OCI-LY1 (cell line): Measurements from ENCODE around the gene PDE3A.

Experiments used
- EZH2 ChIP-seq: fragments of 200-600 bp; sonication (generic), shearing (Covaris generic); IDR thresholded peaks from 2 replicates; pipeline ENCODE4 v1.8.0; 2017; ENCODE audit warnings: borderline replicate concordance, mixed run types, mild to moderate bottlenecking, antibody characterized with exemption, low read length, moderate library complexity, mixed read lengths
- TF ChIP-seq, protein P1 (sequence below): fragments of 200-600 bp; sonication (generic), shearing (Covaris generic); IDR thresholded peaks from 2 replicates; pipeline ENCODE4 v1.5.1; 2017; ENCODE audit warnings: mild to moderate bottlenecking, antibody characterized with exemption, low read length, moderate library complexity, mixed read lengths

DNA sequence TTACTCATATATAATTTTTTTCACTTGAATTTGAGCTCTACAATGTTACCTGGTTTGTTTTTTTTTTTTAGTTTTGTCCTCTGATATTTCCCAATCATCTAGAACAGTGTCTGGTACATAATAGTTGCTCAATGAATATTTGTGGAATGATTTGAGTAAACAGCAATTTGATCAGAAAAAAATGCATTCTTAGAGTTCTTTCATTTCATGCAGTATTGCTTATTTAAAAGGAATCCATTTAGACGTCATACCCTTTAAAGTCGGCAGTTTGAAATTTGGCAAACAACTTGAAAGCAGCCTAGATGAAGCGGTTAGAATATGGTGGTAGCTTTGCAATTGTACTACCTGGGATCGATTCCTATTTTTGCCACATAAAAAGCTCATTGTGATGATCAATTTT lies 140.0 kb downstream of the PDE3A start:
- TF ChIP-seq, protein P1, sequence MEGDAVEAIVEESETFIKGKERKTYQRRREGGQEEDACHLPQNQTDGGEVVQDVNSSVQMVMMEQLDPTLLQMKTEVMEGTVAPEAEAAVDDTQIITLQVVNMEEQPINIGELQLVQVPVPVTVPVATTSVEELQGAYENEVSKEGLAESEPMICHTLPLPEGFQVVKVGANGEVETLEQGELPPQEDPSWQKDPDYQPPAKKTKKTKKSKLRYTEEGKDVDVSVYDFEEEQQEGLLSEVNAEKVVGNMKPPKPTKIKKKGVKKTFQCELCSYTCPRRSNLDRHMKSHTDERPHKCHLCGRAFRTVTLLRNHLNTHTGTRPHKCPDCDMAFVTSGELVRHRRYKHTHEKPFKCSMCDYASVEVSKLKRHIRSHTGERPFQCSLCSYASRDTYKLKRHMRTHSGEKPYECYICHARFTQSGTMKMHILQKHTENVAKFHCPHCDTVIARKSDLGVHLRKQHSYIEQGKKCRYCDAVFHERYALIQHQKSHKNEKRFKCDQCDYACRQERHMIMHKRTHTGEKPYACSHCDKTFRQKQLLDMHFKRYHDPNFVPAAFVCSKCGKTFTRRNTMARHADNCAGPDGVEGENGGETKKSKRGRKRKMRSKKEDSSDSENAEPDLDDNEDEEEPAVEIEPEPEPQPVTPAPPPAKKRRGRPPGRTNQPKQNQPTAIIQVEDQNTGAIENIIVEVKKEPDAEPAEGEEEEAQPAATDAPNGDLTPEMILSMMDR = no peak
- TF ChIP-seq EZH2 = no peak
